Measurements from ENCODE around the gene LSM12.

- TF ChIP-seq EZH2phosphoT487 (conservative IDR thresholded peaks at IDR 0.05; ENCODE audit: low read length) = no peak
- no peak for TF ChIP-seq CTCF (IDR thresholded peaks at IDR 0.05; ENCODE audit: insufficient read depth, low read length, poor library complexity, severe bottlenecking)
These were observed 10.5 kb upstream of the LSM12 start for GRCh38 chr17:44076716-44077594.

Data from SU-DHL-6 (cell line).